ENCODE data around the gene BLID. TPM values are rescaled to one million over a fixed set of nuclear protein-coding genes. Genes with fewer than 3 reads are reported as not detected.

The BLID gene
- total and polyA plus RNA-seq, 2 experiments from 2014 or later, result not detected

GRCh38 chr11:122095681-122096262, 20.2 kb downstream of the BLID start (continued):
- no peak for TF ChIP-seq ZNF462 (CRISPR knock-in tag; IDR thresholded peaks at IDR 0.05)
- no peak for TF ChIP-seq POLR2AphosphoS5 (IDR thresholded peaks at IDR 0.05; ENCODE audit: low read depth)
- TF ChIP-seq EZH2phosphoT487 (IDR thresholded peaks at IDR 0.05; ENCODE audit: unreplicated experiment), result no peak

DNA sequence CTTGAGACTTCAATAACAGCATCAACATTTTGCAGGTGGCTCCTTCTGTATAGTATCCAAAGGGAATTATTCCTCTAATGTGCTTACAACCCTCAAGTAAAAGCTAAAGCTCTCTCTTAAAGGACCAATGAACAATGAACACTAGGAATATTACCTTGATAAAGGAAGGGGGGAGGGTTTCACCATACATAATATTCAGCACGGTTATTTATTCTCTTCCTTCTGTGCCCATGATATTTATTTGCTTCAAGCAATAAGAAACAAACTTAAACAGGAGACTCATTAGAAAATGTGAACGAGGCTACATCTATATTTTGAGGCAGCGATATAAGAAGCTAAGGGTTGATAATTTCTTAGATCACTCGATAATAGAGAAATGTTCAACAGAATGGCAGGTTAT, 21.2 kb downstream of the BLID start:
- peaks cover 12% of the 10 kb centered on the region for H3K27me3 Mint-ChIP-seq (ENCODE audit: insufficient read depth, low read depth, poor library complexity)
- ATAC-seq (no peak), DNase-seq (ENCODE audit: low spot score) (no peak)
- Histone ChIP-seq H3F3A (replicated peaks; ENCODE audit: low read depth) (no peaks in the 10 kb centered on the region), H3K79me2 (replicated peaks; ENCODE audit: insufficient read depth) (no peaks in the 10 kb centered on the region; the same call in 1 of the 2 replicates), H3K4me3 (no peak overlapping the region), H3K36me3 (ENCODE audit: insufficient read depth) (no peaks in the 10 kb centered on the region), H3K4me1 (ENCODE audit: insufficient read depth) (peaks cover 24% of the 10 kb centered on the region), H3K27ac (ENCODE audit: low read depth) (no peak overlapping the region), H3K27me3 (ENCODE audit: insufficient read depth) (peaks cover 18% of the 10 kb centered on the region), H4K20me1 (replicated peaks; ENCODE audit: insufficient read depth) (no peaks in the 10 kb centered on the region), H3K4me2 (no peak overlapping the region), H2AFZ (no peak overlapping the region), H3K9me2 (ENCODE audit: insufficient read depth) (no peaks in the 10 kb centered on the region)
- H3K27ac Mint-ChIP-seq, result no peak overlapping the region
- H3K4me1 Mint-ChIP-seq, result peaks cover 33% of the 10 kb centered on the region
- H3K9me3 Mint-ChIP-seq, result no peaks in the 10 kb centered on the region
- H3K36me3 Mint-ChIP-seq (ENCODE audit: low read depth), result no peaks in the 10 kb centered on the region
- H3K4me3 Mint-ChIP-seq, result no peak overlapping the region
- TF ChIP-seq EZH2 (IDR thresholded peaks at IDR 0.05; ENCODE audit: low read depth, unreplicated experiment) (no peak), ZNF462 (CRISPR knock-in tag; IDR thresholded peaks at IDR 0.05) (no peak), POLR2AphosphoS5 (IDR thresholded peaks at IDR 0.05; ENCODE audit: low read depth) (no peak), EZH2phosphoT487 (IDR thresholded peaks at IDR 0.05; ENCODE audit: unreplicated experiment) (no peak), NANOG (IDR thresholded peaks at IDR 0.05; ENCODE audit: borderline replicate concordance) (no peak), ZNF114 (CRISPR knock-in tag; IDR thresholded peaks at IDR 0.05) (no peak), CREB1 (CRISPR knock-in tag; IDR thresholded peaks at IDR 0.05; ENCODE audit: low read depth) (no peak)
- TF ChIP-seq, protein P1, sequence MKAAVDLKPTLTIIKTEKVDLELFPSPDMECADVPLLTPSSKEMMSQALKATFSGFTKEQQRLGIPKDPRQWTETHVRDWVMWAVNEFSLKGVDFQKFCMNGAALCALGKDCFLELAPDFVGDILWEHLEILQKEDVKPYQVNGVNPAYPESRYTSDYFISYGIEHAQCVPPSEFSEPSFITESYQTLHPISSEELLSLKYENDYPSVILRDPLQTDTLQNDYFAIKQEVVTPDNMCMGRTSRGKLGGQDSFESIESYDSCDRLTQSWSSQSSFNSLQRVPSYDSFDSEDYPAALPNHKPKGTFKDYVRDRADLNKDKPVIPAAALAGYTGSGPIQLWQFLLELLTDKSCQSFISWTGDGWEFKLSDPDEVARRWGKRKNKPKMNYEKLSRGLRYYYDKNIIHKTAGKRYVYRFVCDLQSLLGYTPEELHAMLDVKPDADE (IDR thresholded peaks at IDR 0.05), result no peak

Data from GM23338 (cell line).